KMS-11 (cell line): ENCODE data around the gene MAGI2.
"Not testable (repeated sequence)": the region's sequence is repeated elsewhere in the genome, so short reads cannot be mapped to it uniquely, and the experiment has no call there.

ENCODE experiments used
- H2AFZ ChIP-seq: fragments of 200-600 bp; sonication (generic); 2 replicates; pipeline ENCODE4 v1.6.1; 2016; ENCODE audit warnings: antibody characterized with exemption, mixed run types, low read depth
- H3K27ac ChIP-seq: fragments of 200-600 bp; sonication (generic); 2 replicates; pipeline ENCODE4 v1.6.1; 2016; ENCODE audit warnings: mild to moderate bottlenecking, mixed run types
- H3K27me3 ChIP-seq: fragments of 200-600 bp; sonication (generic); 2 replicates; pipeline ENCODE4 v1.6.1; 2017; ENCODE audit warnings: mild to moderate bottlenecking, low read depth, mixed run types, moderate library complexity; ENCODE audit not compliant: insufficient read depth
- H3K36me3 ChIP-seq: fragments of 200-600 bp; sonication (generic); 2 replicates; pipeline ENCODE4 v1.6.1; 2017; ENCODE audit warnings: mild to moderate bottlenecking, mixed run types; ENCODE audit not compliant: insufficient read depth
- H3K4me1 ChIP-seq: fragments of 200-600 bp; sonication (generic); 2 replicates; pipeline ENCODE4 v1.6.1; 2016; ENCODE audit warnings: mild to moderate bottlenecking, low read depth, mixed run types; ENCODE audit not compliant: poor library complexity, severe bottlenecking
- H3K4me2 ChIP-seq: fragments of 200-600 bp; sonication (generic); 2 replicates; pipeline ENCODE4 v1.7.0; 2016; ENCODE audit warnings: mild to moderate bottlenecking, mixed run types
- H3K4me3 ChIP-seq: fragments of 200-600 bp; sonication (generic); IDR thresholded peaks from 2 replicates; pipeline ENCODE4 v1.6.1; 2017; ENCODE audit warnings: low read depth, low read length, mixed read lengths; ENCODE audit not compliant: insufficient read depth
- H3K79me2 ChIP-seq: fragments of 200-600 bp; sonication (generic); 2 replicates; pipeline ENCODE4 v1.6.1; 2016; ENCODE audit warnings: low read depth, mixed run types; ENCODE audit not compliant: insufficient read depth
- H3K9ac ChIP-seq: fragments of 200-600 bp; sonication (generic); 2 replicates; pipeline ENCODE4 v1.6.1; 2016; ENCODE audit warnings: mild to moderate bottlenecking, mixed run types
- H4K20me1 ChIP-seq: fragments of 200-600 bp; sonication (generic); 2 replicates; pipeline ENCODE4 v1.6.1; 2016; ENCODE audit warnings: mild to moderate bottlenecking, mixed run types; ENCODE audit not compliant: insufficient read depth
- TF ChIP-seq, protein P1 (sequence below): fragments of 200-600 bp; sonication (generic); conservative IDR thresholded peaks from 2 replicates; pipeline ENCODE4 v1.6.1; 2017; ENCODE audit warnings: low read depth, mild to moderate bottlenecking, antibody characterized with exemption, low read length, moderate library complexity, mixed read lengths

Gene MAGI2

DNA sequence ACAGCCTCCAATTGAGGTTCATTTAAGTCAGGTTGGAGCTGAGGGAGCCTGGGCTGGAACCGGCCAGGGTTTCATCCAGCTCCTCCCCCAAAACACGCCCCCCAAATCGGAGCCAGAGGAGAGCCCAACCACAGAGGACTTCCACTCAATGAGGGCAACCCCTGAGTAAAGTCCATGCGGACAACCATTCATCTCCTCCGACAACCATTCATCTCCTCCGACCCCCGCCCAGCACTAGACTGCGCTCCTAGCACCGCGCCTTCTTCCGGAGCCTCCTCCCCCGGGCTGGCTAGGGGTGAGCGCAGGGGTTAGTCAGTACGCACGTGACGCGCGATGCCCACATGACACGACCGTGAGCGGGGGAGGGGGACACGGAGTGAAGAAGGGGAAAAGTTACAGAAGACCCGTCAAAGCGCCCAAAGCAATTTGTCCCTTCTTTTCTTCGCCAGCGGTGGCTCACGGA lies 1.4 kb downstream of the MAGI2 start:
- H3K27me3 ChIP-seq, result no peaks in the 10 kb centered on the region
- H3K4me3 ChIP-seq, result no peak overlapping the region
- no peaks in the 10 kb centered on the region for H3K4me1 ChIP-seq
- H4K20me1 ChIP-seq, result no peaks in the 10 kb centered on the region
- TF ChIP-seq, protein P1, sequence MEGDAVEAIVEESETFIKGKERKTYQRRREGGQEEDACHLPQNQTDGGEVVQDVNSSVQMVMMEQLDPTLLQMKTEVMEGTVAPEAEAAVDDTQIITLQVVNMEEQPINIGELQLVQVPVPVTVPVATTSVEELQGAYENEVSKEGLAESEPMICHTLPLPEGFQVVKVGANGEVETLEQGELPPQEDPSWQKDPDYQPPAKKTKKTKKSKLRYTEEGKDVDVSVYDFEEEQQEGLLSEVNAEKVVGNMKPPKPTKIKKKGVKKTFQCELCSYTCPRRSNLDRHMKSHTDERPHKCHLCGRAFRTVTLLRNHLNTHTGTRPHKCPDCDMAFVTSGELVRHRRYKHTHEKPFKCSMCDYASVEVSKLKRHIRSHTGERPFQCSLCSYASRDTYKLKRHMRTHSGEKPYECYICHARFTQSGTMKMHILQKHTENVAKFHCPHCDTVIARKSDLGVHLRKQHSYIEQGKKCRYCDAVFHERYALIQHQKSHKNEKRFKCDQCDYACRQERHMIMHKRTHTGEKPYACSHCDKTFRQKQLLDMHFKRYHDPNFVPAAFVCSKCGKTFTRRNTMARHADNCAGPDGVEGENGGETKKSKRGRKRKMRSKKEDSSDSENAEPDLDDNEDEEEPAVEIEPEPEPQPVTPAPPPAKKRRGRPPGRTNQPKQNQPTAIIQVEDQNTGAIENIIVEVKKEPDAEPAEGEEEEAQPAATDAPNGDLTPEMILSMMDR, result no peak
- H3K27ac ChIP-seq, result no peak overlapping the region
- no peak overlapping the region for H3K4me2 ChIP-seq
- H3K79me2 ChIP-seq, result no peaks in the 10 kb centered on the region
- H3K36me3 ChIP-seq, result no peaks in the 10 kb centered on the region
- no peak overlapping the region for H2AFZ ChIP-seq
- H3K9ac ChIP-seq, result no peak overlapping the region

DNA sequence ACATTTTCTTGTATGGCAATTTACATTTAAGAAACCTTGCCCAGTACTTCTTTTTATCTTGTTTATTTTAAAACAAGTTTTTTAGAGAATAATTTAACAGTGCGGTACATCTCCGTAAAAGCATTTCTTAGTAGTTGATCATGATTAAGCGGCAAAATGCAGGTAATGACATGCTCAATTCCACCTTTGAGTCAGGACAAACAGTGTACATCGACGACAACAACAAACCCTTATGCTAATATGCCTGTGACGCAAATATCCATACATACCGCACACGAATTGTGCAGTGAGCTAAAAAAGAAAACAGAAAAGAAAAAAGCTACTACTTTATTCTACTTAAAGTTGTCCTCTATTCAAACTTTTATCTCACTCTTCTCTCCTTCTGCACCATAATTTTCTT lies 1.9 kb downstream of the MAGI2 start:
- no peaks in the 10 kb centered on the region for H3K27me3 ChIP-seq
- no peaks in the 10 kb centered on the region for H4K20me1 ChIP-seq
- no peak overlapping the region for H3K9ac ChIP-seq
- H2AFZ ChIP-seq, result no peak overlapping the region
- no peaks in the 10 kb centered on the region for H3K4me1 ChIP-seq
- H3K36me3 ChIP-seq, result no peaks in the 10 kb centered on the region
- TF ChIP-seq, protein P1, result no peak
- H3K4me2 ChIP-seq, result no peak overlapping the region
- H3K4me3 ChIP-seq, result no peak overlapping the region
- no peaks in the 10 kb centered on the region for H3K79me2 ChIP-seq
- no peak overlapping the region for H3K27ac ChIP-seq

DNA sequence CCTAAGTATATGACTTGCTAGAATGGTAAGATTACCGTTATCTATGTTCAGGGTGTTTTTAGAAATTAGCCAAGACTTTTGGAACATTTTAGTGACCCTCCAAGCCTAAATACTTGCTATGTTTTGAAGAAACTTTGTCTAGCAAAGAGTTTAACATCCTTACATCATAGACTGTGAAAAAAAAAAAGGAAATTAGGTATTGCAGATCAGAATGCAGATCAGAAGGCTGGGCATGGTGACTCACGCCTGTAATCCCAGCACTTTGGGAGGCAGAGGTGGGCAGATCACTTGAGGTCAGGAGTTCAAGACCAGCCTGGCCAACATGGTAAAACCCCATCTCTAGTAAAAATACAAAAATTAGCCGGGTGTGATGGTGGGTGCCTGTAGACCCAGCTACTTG lies 10.7 kb downstream of the MAGI2 start:
- not testable (repeated sequence) for H3K4me1 ChIP-seq, H2AFZ ChIP-seq, H3K4me2 ChIP-seq, H3K4me3 ChIP-seq, H3K79me2 ChIP-seq, H3K36me3 ChIP-seq, H3K27me3 ChIP-seq, H3K9ac ChIP-seq, H4K20me1 ChIP-seq, H3K27ac ChIP-seq

DNA sequence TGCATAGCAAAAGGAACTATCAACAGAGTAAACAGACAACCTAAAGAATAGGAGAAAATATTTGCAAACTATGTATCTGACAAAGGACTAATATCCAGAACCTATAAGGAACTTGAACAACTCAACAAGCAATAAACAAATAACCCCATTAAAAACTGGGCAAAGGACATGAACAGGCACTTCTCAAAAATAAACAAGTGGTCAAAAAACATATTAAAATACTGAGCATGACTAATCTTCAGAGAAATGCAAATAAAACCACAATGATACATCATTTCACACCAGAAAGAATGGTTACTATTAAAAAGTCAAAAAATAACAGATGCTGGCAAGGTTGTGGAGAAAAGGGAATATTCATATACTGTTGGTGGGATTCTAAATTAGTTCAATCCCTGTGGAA lies 17.1 kb downstream of the MAGI2 start:
- Histone ChIP-seq H3K9ac (no peak overlapping the region), H2AFZ (no peak overlapping the region), H3K27me3 (no peaks in the 10 kb centered on the region), H3K4me2 (no peak overlapping the region), H3K4me1 (no peaks in the 10 kb centered on the region), H3K4me3 (no peak overlapping the region), H4K20me1 (no peaks in the 10 kb centered on the region), H3K79me2 (no peaks in the 10 kb centered on the region), H3K36me3 (no peaks in the 10 kb centered on the region), H3K27ac (no peak overlapping the region)
- TF ChIP-seq, protein P1, result no peak

DNA sequence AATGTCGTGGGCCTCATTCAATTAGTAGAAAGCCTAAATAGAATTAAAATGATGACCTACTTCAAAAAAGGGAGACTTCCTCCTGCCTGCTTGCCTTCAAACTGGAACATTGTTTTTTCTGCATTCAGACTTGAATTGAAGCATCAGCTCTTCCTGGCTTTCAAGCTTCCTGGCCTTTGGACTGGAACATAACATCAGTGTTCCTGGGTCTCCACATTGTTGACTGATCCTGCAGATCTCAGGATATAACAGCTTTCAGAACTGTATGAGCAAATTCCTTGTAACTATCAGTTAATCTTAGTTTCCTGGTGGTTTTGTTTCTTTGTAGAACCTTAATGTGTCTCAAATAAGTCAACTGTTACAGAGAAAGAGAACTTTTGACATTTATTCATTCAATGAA lies 18.6 kb downstream of the MAGI2 start:
- no peaks in the 10 kb centered on the region for H4K20me1 ChIP-seq
- TF ChIP-seq, protein P1, result no peak
- no peak overlapping the region for H3K4me3 ChIP-seq
- no peak overlapping the region for H2AFZ ChIP-seq
- H3K79me2 ChIP-seq, result no peaks in the 10 kb centered on the region
- H3K9ac ChIP-seq, result no peak overlapping the region
- H3K27ac ChIP-seq, result no peak overlapping the region
- no peaks in the 10 kb centered on the region for H3K27me3 ChIP-seq
- H3K36me3 ChIP-seq, result no peaks in the 10 kb centered on the region
- no peak overlapping the region for H3K4me2 ChIP-seq
- no peaks in the 10 kb centered on the region for H3K4me1 ChIP-seq
